DMS153 treated with DMSO at 0.1 percent for 48 hours (cell line): ENCODE measurements around the gene CPLX3.

Experiments
- DNase-seq: peaks from one replicate; lab custom pipeline; 2025; ENCODE audit not compliant: unreplicated experiment; lab: John Stamatoyannopoulos, UW

CPLX3 gene

GRCh38 chr15:74843891-74844299 is 17.5 kb downstream of the CPLX3 start:
- no peak for DNase-seq

- DNase-seq = no peak
These were observed 18.1 kb downstream of the CPLX3 start for GRCh38 chr15:74844319-74845207.

GRCh38 chr15:74845208-74845568 is 18.8 kb downstream of the CPLX3 start:
- DNase-seq = no peak

- DNase-seq = no peak
These were observed 19.2 kb downstream of the CPLX3 start for GRCh38 chr15:74845581-74845980.

- no peak for DNase-seq
These were observed 21.0 kb downstream of the CPLX3 start for GRCh38 chr15:74847432-74847831.

- DNase-seq = no peak
These were observed 24.0 kb downstream of the CPLX3 start for GRCh38 chr15:74850393-74850792.

- no peak for DNase-seq
These were observed 25.5 kb downstream of the CPLX3 start for GRCh38 chr15:74851960-74852359.

- DNase-seq = no peak
These were observed 28.1 kb downstream of the CPLX3 start for GRCh38 chr15:74854453-74855022.

- DNase-seq = no peak
These were observed 29.4 kb downstream of the CPLX3 start for GRCh38 chr15:74855857-74856256.

- no peak for DNase-seq
These were observed 30.1 kb downstream of the CPLX3 start for GRCh38 chr15:74856537-74856936.

- no peak for DNase-seq
These were observed 30.7 kb downstream of the CPLX3 start for GRCh38 chr15:74857082-74857655.

- no peak for DNase-seq
These were observed 31.4 kb downstream of the CPLX3 start for GRCh38 chr15:74857671-74858368.

- no peak for DNase-seq
These were observed 31.9 kb downstream of the CPLX3 start for GRCh38 chr15:74858369-74858740.

GRCh38 chr15:74863239-74864056 is 37.0 kb downstream of the CPLX3 start:
- no peak for DNase-seq

GRCh38 chr15:74864296-74864695 is 37.9 kb downstream of the CPLX3 start:
- DNase-seq = no peak

- DNase-seq = no peak
These were observed 38.9 kb downstream of the CPLX3 start for GRCh38 chr15:74865316-74865715.

- DNase-seq = no peak
These were observed 39.7 kb downstream of the CPLX3 start for GRCh38 chr15:74866090-74866489.

- no peak for DNase-seq
These were observed 41.1 kb downstream of the CPLX3 start for GRCh38 chr15:74867466-74868038.

- DNase-seq = no peak
These were observed 41.6 kb downstream of the CPLX3 start for GRCh38 chr15:74868059-74868458.

- no peak for DNase-seq
These were observed 42.9 kb downstream of the CPLX3 start for GRCh38 chr15:74869372-74869725.
